Uterus (tissue), 2 donors: ENCODE data around the gene CHST8.

Experiments
- CTCF ChIP-seq, 4 experiments: fragments of 200-600 bp in 2 of 4; fragments of 450-650 bp in 2 of 4; sonication (generic) in 2 of 4; IDR thresholded peaks; one replicate each; pipeline ENCODE4 v1.5.1; 2016 to 2019; ENCODE audit warnings: antibody characterized with exemption in 4 of 4, mild to moderate bottlenecking in 2 of 4, moderate library complexity in 1 of 4
- POLR2A ChIP-seq, 2 donors: fragments of 450-650 bp; IDR thresholded peaks; one replicate each; pipeline ENCODE4 v1.6.1; 2016; ENCODE audit warnings: antibody characterized with exemption in 2 of 2, mild to moderate bottlenecking in 1 of 2, moderate library complexity in 1 of 2

DNA sequence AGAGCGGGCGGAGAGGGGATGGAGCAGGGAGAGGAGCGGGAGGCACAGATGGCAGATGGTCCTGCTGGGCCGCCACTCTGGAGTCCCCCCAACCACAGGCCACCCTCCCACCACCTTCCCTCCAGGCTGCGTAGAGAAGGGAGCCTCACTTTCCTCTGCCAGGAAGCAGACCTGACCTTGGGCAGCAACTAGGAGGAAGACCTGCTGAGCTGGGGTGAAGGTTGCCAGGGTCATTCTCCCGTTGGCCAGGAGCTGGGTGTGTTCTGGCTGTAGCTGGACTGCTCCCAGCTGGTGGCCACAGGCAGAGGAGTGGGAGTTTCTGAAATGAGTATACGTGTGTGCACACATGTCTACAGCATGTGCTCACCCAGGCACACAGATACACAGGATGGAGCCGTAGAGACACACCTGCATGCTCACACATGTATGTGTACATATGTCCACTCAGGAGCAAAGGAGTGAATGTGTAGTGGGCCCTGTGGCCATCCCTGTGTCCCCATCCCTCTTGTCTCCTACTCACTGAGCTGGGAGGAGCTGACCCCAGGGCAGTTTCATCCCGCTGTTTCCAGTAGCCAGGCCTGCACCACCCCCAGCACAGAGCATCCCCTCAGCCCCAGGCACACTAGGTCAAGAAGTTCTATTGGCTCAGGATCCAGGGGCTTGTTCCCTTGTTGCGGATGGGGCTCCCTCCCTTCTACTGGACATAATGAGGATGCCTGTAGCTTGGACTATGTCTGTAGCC, 53.0 kb downstream of the CHST8 start:
- TF ChIP-seq CTCF (IDR thresholded peaks at IDR 0.05), result no peak
- no peak for TF ChIP-seq POLR2A (IDR thresholded peaks at IDR 0.05)
